Measurements from ENCODE around the gene HOXA11.

HOXA11 gene

DNA sequence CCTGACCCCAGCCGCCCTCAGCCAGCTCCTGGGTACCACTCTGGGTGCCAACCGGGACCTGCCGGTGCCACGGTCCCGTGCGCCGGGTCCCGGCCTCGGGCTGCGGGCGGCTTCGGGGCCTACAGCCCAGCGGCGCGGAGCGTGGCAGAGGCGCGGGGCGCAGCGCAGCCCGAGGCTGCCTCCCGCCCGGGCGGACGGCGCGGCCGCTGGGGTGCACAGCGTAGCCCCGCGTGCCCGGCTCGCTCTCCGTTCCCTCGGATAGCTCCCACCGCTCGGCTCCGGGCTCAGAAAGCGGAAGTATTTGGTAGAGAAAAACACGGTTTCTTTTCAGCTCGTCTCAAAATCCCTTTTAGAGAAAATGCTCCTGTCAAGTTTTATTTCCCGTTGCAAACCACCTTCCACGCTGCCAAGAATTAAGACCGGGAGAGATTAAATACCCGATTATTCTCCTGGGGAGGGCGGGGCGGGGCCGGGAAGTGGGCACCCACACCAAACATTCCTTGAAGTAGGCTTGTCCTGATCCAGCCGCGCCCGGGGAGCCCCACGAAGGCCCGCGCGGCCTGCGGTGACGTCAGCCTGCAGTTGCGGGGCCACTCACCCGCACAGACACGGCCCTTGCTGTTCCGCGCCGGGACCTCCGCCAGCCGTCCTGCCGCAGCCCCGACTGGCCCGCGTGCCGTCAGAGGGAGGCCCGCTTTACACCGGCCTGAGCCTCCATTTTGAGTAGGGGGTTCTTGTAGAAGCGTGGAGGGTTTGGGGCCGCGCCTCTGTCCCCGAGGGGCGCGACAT lies 7.7 kb upstream of the HOXA11 start:
- DNase-seq (ENCODE audit: low spot score), result peak; percentile 61

DNA sequence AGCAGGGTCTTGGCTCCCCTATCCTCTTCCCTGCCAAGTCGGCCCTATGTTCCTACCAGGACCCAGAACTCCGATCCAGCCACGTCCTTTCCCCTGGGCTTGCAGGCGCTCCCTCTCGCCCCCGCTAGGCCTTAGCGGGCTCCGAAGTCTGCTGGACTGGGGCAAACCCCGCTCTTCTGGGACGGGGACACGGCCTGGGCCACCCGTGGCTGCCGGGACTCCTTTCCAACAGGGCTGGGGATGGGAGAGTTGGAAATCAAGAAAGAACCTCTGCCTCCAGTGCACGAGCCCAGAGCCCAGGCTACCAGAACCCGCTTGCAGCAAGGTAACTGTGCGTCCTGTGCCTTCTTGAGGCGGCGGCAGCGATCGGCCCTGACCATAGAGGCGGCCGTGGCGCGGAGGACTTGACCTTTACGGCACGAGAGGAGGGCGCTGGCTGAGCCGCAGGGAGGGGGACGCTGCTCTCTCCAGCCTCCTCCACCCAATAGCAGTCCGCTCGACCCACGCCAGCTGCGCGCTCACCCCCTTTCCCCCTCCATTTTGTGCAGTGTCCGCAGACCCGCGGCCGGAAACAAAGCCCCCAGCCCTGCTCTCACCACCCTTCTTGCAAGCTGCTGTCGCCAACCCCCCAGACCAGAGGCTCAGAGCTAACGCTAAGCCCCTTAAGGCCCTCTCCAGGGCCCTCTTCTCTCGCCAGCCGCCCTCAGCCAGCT lies 7.0 kb upstream of the HOXA11 start:
- DNase-seq (ENCODE audit: low spot score), result no peak

DNA sequence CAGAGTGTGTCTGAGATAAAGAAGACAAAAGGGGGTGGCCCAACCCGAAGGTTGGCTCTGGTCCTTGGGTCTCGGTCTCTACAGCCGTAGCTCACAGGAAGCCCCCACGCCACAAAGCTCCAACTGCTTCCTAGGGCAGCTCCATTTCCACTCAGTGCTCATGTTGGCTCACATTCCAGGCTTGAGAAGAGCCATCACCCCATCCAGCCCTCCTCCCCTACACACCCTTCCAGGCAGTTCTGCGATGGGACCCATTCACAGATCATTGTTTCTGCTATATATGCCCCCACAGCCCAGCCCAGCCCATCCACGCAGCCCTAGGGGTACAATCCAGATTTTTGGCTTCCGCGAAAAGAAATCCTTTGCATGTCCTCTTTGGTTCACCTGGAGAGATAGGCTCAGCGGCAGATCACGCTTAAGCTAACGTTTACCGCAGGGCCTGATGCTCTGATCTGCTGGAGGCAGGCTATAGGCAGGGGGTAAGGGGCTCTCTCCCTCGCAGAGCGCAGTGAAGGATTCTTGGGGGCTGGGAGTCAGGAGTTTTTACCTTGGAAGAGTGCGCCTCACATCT lies 6.2 kb upstream of the HOXA11 start:
- no peak for DNase-seq (ENCODE audit: low spot score)

DNA sequence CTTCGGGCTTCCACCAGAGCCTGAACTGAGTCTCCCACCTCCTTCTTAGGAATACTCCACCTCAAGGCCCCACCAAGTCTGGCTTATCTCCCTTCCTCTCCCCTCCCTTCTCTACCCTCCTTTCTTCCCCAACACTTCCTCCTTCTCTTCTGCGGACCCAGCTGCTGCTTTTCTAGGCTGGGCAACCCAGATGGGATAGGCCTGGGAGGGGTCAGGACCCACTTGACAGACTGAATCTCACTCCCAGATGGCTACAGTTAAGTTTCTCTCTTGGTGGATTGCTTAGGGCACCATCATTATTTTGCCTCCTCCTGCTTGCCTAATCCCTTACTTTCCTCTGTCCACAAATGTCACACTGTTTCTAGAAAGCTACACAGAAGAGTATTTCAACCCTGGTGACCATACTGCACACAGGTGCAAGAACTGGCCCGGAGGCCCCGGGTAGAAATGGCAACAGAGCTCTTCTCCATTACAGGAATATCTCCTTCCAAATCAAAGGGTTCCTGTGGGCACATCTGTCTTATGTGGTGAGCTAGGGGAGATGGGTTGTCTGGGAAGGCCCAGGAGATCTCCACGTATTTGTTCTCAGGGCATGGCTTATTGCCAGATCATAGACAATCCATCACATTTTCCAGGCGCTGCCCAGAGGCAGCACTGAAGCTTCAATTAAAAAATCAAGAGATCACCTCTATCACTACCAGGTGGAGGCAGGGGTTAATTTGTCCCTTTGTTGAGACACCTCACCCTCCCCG lies 5.1 kb upstream of the HOXA11 start:
- DNase-seq (ENCODE audit: low spot score), result no peak

DNA sequence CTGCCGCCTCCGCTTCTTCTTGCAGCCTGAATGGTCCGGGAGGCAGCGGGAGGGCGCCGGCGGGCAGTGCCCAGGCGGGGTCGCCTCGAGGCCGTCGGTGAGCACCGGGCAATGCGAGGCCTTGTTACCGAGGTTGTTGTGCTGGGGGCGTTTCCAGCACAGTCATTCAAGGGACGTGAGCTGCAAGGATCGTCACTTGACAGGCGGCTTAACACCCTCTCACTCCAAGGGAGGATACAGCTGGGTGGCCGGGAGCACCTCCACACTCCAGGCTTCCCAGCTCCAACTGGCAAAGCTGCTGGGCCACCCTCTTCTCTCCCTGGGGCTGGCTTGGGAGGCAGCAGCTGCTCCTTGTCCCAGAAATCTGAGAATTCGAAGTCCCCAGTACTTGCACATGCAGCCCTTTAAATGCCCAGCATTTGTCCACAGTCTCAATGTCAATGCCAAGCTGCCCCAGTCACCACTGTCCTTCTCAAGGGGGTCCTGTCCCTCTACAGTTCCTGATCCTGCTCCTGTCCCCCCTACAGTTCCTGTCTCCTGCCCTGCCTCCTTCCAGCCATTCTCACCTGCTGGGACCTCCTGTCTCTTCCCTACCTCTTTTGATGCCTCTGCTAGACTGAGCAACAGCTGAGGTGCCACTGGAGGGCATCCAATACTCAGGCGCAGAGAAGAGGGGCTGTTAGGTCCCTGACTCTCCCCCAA lies 4.4 kb upstream of the HOXA11 start:
- no peak for DNase-seq (ENCODE audit: low spot score)

DNA sequence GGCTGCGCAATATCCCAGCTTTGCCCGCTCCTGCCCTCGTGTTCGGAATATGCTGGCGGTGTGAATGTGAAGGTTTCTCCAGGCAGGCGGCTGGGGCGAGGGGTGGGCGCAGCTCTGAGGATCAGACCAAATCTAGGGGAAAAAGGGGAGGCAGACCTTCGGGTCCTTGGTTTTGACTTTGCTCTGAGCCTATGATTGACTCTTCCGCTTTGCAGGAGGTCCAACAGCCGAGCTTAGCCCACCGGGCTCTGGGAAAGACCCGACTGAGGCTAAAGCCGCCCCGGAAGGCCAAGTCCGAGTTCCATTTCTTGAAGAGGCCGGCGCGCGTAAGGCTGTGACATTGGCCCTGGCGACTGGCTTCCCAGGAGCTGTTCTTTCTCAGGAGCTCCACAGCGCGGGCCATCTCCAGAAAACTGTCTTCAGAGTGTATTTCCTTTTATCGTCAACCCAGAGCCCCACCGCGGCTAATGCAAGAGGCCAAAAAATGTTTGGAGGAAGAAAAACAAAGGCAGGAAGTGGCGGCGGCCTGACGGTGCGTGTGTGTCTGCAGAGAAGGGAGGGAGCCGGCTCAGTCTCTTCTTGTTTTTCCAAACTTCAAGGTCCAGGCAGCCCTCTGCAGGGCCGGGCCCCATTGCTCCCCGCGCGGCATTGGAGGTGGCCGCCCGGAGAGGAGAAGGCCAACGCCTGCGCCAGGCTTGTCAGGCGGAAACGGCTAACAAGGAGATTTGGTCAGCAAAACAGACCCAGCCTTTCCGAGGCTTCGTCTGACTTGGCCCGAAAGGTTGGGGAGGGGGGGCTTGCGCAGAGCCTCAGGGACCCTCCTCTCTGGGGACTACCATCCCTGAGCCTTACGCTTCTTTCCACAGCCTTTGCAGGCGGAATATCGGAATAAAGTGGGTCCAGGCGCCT lies 3.6 kb upstream of the HOXA11 start:
- no peak for DNase-seq (ENCODE audit: low spot score)

DNA sequence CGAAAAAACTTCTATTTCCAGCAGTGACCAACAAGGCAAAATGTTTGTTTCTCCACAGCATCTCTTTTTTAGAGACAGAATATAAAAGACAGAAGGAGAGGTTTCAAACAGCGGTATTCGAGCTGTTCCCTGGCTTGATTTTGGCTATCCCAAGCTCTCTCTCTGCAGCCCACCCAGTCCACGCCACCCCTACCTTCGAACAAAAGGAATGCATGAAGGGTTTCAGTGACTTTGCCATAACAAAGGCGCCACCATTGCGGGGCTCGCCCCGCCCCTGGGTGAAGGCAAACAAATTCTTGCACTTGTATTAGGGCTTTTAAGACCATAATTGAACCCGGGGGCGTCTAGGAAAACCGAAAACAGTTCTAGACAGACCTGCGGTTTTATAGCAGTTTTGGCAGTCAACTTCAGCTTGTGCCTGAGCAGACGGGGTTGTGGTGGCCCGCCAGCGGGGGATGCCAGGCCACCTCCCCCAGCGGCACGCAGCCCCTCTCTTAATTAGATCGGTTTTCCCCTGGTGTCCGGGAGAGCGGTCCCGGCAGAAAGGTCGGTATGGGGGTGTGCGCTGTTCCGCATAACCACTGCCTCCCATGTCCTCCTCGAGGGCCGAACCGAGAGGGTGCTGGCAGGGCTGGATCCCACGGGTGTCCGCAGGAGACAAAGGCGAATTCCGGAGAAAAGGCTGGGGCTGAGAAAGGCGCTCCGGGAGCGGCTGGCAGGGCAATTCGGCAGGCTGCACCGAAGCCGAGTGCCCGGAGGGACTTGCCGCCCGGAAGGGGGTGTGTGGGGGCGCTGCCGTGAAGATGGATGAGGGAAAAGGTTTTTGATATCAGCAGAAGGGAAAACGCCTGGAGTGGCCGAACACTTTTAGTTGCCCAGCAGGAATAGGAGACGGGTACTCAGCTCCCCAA lies 2.7 kb upstream of the HOXA11 start:
- DNase-seq (ENCODE audit: low spot score), result no peak

DNA sequence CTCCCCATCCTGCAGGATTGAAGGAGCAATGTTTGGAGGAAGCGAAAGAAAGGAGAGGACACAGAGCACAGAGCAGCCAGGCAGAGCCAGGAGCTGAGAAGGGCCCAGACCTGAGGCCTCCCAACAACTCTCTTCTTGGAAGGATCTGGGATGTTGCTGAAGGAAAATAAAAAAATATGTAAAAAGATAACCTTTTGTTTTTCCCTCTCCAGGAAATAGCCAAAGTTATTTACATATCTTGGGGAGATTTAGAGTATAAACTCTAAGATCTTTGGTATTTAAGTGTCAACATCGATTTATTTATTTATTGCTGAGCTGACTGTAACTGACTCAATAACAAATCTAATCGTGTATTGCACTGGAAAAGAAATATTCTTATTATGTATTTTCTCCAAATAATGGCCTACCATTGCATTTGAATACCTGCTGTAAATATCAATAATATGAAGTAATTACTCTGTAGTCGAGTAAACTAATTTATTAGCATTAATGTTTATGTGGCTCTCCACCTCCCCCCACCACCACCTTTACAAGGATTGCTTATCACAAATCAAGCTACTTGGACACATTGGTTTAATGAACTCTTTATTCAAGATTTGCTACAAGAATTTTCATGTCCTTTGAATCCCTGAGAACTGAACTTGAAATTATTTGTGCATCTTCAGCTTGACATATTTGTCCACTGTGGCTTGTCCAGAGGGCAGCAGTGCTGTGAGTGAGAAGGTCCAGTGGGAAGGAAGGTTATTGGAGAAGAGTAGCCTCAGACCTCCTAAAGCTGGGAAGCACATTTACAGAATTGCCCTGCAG lies 1.8 kb upstream of the HOXA11 start:
- DNase-seq (ENCODE audit: low spot score), result no peak

DNA sequence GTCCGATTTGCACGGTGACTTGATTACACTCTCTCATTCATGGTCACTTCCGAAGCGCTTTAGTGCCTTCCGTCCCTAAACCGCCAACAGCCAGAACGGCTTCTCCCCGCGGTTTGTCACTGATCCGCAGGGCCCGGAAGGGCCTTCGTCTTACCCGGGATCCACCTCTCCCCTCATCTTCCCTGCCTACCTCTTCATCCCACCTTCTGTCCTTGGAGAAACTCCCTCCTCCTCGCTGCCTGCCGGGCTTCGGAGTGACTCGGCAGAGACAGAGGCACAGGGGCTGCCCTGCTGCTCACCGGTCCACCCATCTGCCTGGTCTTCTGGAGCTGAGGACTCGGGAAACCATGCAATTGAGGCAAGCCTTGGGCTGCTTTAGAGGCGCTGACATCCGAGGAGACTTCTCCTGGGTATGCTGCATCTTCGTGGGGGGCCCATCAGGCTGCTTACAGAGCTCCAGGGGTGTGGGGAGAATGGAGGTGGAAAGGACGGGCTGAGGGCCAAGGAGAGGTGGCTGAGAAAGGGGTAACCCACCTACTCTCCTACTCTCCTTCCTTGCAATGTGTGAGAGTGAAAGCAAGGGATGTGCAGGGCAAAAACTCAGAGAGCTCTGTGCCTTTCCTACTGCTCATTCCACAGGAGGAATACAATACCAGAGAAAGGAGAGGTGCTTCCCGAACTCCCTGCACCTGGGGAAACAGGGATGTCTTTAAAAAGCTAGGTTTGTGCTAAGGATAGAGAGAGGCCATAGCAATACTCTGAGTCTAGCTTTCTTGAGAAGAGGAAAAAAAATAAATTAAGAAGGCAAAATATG lies 1.0 kb upstream of the HOXA11 start:
- no peak for DNase-seq (ENCODE audit: low spot score)

DNA sequence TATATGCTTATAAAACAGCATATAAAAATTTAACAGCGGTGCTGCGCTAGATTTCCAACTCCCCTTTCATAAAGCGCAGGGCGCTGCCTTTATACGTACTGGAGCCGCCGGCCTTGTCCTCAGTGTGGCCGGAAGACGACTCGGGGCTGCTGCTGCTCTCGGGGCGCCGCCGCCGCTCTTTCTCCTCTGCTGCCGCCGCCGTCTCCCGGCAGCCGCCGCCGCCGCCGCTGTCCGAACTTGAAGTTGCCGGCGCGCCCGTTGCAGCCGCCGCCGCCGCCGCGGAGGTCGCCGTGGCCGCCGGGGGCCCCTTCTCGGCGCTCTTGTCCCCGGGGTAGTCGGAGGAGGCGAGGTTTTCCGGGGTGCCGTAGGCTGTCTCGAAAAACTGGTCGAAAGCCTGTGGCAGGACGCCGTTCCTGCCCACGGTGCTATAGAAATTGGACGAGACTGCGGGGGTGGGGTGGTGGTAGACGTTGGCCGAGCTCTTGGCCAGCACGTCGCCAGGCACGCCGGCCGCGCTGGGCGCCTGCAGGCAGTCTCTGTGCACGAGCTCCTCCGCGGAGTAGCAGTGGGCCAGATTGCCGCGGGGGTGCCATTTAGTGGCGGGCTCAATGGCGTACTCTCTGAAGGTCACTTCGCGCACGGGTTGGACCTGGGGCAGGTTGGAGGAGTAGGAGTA lies 557 bp downstream of the HOXA11 start:
- peak; percentile 60 for DNase-seq (ENCODE audit: low spot score)

DNA sequence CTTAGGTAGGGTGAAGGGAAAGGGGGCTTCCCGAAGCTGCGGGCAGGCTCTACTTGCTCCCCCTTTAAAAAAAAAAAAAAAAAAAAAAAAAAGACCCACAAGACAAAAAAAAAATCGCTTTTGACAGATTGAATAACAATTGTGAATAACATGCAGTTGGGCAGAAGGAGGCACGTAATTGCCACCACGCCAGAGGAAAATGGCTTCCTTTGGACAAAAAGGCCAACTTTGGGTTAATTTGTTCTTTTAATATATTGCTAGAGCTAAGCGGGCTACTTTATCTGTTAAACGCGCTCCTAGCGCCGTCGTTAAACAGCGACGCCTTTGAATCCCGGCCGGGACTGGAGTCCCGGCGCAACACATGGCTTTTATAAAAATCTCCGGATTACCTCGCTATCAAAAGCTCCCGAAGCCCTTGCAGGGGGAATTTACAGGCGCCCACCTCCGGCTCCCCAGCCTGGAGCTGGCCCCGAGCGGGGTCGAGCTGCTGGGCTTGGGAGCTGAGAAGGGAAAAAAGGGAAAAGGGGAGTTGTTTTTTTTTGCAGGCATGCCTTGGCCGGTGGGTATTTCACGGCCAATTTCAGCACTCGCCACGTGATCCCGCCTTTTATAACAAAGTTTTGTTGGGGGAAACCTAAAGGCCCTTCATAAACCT lies 1.2 kb downstream of the HOXA11 start:
- DNase-seq (ENCODE audit: low spot score), result no peak

DNA sequence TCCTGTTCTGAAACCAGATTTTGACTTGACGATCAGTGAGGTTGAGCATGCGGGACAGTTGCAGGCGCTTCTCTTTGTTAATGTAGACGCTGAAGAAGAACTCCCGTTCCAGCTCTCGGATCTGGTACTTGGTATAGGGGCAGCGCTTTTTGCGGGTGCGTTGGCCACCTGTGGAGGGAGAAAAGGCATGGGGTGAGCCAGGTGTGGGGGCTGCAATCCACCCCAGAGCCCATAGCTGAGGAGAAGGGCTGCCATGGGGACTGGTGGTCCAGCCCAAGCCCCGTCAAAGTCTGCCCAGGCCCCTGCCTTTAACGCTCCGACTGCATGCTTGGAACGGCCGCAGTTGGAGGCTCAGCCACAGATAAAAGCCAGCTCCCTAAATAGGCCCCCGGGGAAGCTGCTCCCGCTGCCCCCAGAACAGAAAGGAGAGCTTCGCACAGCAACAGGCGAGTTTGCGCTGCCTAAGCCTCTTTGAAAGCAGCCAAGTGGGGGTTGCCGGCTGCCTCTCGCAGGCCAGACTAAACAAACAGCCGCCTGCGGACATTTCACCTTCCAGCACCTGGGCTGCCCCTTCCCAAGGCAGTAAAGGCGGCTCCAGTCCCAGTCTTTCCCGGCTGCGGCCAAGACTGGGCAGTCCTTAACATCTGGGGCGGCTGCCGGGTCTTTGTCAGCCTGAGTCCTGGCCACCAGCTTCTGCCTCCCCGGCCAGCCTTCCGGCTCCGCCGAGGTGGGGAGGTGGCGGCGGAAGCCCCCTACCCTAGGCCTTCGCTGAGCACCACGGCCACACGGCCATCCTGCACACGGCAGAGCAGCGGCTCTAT lies 2.0 kb downstream of the HOXA11 start:
- no peak for DNase-seq (ENCODE audit: low spot score)

DNA sequence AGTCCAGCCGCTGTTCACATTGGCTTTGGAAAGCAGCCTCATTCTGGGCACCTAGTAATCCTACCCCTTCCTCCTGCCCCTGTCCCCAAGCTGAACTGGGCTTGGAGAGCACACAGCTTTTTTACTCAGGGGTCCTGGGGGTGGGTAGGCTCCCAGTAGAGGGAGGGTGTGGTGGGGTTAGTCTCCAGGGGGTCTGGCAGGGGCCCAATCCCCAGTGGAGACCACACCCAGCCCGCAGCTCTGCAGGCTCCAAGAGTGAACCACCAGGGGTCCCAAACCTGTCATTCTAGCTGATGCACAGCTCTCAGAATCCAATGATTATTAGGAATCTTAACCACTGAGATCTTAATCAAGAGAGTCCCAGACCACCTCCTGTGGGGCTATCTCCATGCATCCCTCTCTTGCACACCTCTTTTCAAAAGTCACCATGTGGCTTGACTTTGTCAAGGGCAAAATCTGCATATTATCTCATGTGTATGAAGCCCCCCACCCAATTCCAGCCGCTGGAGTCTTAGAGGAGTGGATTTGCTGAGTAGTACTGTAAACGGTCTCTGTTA lies 2.7 kb downstream of the HOXA11 start:
- DNase-seq (ENCODE audit: low spot score), result no peak

DNA sequence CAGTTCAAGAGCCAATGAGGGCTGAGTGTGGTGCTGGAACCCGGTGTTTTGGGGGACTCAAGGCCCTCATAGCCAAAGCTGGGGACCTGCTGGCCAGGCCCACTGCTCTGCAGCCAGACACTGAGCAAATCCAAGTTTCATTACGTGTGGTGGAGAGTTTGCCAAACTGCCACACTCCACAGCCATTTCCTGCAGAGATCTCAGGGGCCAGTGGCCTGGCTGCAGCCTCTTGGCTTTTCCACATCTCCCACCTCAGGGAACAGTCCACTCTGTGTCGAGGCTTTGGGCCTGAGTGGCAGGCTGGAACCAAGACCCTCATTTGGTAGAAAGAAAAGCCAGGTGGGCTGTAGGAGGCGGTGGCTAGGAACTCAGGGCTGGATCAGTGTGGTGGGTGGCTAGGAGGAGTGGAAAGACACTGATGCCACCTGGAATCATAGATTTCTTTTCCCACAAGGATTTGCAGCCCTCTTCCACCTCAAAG lies 3.2 kb downstream of the HOXA11 start:
- DNase-seq (ENCODE audit: low spot score), result no peak
